Pericardium fibroblast (primary cell): Measurements from ENCODE around the gene KRTAP5-6. TPM values are rescaled to one million over a fixed set of nuclear protein-coding genes. Genes with fewer than 3 reads are reported as not detected.

Experiments used
- total RNA-seq: library from RNA; depleted of rRNA; stranded (reverse); fragments of >200 nt; gene quantifications from 2 replicates; pipeline ENCODE4 v1.2.3, GENCODE V29; 2015

The KRTAP5-6 gene, protein sequence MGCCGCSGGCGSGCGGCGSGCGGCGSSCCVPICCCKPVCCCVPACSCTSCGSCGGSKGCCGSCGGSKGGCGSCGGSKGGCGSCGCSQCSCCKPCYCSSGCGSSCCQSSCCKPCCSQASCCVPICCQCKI
- not detected in 2 replicates for total RNA-seq

DNA sequence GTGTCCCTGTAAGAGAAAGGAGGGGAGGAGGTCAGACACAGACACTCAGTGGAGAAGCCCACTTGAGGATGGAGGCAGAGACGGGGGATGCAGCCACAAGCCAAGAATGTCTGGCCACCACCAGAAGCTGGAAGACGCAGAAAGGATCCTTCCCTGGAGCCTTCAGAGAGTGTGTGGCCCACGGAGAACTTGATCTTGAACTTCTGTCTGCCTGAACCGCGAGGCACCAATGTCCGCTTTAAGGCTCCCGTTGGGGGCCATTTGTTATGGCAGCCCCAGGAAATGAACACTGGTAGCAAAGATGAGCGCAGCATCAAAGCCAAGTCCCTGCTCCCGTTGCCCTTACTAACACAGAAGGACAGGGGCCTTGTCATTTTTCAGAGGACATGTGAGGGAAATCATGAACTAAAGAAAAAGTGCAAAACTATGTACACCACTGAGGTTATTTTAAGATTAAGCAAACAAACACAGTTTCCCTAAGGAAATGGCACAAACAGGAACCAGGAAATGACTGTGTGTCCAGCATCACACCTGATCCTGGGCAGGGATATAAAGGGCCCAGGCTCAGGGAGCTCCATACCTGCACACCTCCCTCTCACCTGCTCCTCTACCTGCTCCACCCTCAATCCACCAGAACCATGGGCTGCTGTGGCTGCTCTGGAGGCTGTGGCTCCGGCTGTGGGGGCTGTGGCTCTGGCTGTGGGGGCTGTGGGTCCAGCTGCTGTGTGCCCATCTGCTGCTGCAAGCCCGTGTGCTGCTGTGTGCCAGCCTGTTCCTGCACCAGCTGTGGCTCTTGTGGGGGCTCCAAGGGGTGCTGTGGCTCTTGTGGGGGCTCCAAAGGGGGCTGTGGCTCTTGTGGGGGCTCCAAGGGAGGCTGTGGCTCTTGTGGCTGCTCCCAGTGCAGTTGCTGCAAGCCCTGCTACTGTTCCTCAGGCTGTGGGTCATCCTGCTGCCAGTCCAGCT lies at the start of gene KRTAP5-6:
TSS of gene KRTAP5-6 (plus strand) at position 588 of the 963 bp plus-strand sequence. CDS start at position 639, 51 bp downstream.

Other genes starting within 250 kb of the KRTAP5-6 start
- gene MOB2, start 210.4 kb upstream of the KRTAP5-6 start, total RNA-seq: 13.2 and 22.9 TPM in 2 replicates
- gene DUSP8, start 124.9 kb upstream of the KRTAP5-6 start, total RNA-seq: 0.70 TPM in 1 of 2 replicates, not detected in the other
- gene KRTAP5-1, start 111.9 kb upstream of the KRTAP5-6 start, total RNA-seq: not detected in 2 replicates
- gene KRTAP5-2, start 98.9 kb upstream of the KRTAP5-6 start, total RNA-seq: not detected in 2 replicates
- gene KRTAP5-3, start 88.7 kb upstream of the KRTAP5-6 start, total RNA-seq: not detected in 2 replicates
- gene KRTAP5-4, start 75.1 kb upstream of the KRTAP5-6 start, total RNA-seq: not detected in 2 replicates
- gene KRTAP5-5, start 67.4 kb upstream of the KRTAP5-6 start, total RNA-seq: not detected in 2 replicates
- 0.51 and 0.82 TPM in 2 replicates for gene IFITM10, start 53.4 kb downstream of the KRTAP5-6 start, total RNA-seq
- gene CTSD, start 66.7 kb downstream of the KRTAP5-6 start, total RNA-seq: 453 and 464 TPM in 2 replicates
- gene SYT8, start 137.8 kb downstream of the KRTAP5-6 start, total RNA-seq: 0.35 TPM in 1 of 2 replicates, not detected in the other
- gene TNNI2, start 141.8 kb downstream of the KRTAP5-6 start, total RNA-seq: 0.94 TPM in 1 of 2 replicates, not detected in the other
- gene LSP1, start 155.9 kb downstream of the KRTAP5-6 start, total RNA-seq: 29.5 and 34.2 TPM in 2 replicates
- not detected in 2 replicates for gene PRR33, start 194.7 kb downstream of the KRTAP5-6 start, total RNA-seq
- gene TNNT3, start 222.5 kb downstream of the KRTAP5-6 start, total RNA-seq: 12.3 and 28.9 TPM in 2 replicates